DOHH2 (cell line): Measurements from ENCODE around the gene ALG3.

ENCODE experiments used
- H3F3A ChIP-seq: fragments of 200-600 bp; sonication (generic), shearing (Covaris generic); 2 replicates; pipeline ENCODE4 v1.6.0; 2016; ENCODE audit warnings: antibody characterized with exemption, mild to moderate bottlenecking; ENCODE audit not compliant: control insufficient read depth, insufficient read depth
- H3K27ac ChIP-seq: fragments of 200-600 bp; sonication (generic); 2 replicates; pipeline ENCODE4 v1.5.1; 2014; ENCODE audit warnings: low read depth, mild to moderate bottlenecking, low read length, moderate library complexity
- H3K27me3 ChIP-seq: fragments of 200-600 bp; sonication (generic); 2 replicates; pipeline ENCODE4 v1.6.1; 2014; ENCODE audit warnings: mild to moderate bottlenecking, low read length, mixed read lengths; ENCODE audit not compliant: control insufficient read depth
- H3K36me3 ChIP-seq: fragments of 200-600 bp; sonication (generic); 2 replicates; pipeline ENCODE4 v1.6.1; 2014; ENCODE audit warnings: mild to moderate bottlenecking, low read length, moderate library complexity, mixed read lengths; ENCODE audit not compliant: control insufficient read depth
- H3K4me1 ChIP-seq: fragments of 200-600 bp; sonication (generic); 2 replicates; pipeline ENCODE4 v1.6.1; 2014; ENCODE audit warnings: mild to moderate bottlenecking, low read length, mixed read lengths; ENCODE audit not compliant: control insufficient read depth
- H3K4me2 ChIP-seq: fragments of 200-600 bp; sonication (generic); 2 replicates; pipeline ENCODE4 v1.6.0; 2014; ENCODE audit warnings: mild to moderate bottlenecking, low read length, moderate library complexity
- H3K4me3 ChIP-seq: fragments of 200-600 bp; sonication (generic); 2 replicates; pipeline ENCODE4 v1.5.1; 2014; ENCODE audit warnings: mild to moderate bottlenecking, low read length, mixed read lengths
- H3K79me2 ChIP-seq: fragments of 200-600 bp; sonication (generic); 2 replicates; pipeline ENCODE4 v1.6.1; 2014; ENCODE audit warnings: mild to moderate bottlenecking, low read length, mixed read lengths; ENCODE audit not compliant: control insufficient read depth
- H3K9me2 ChIP-seq: fragments of 200-600 bp; sonication (generic); replicated peaks from 2 replicates; pipeline ENCODE4 v1.6.1; 2014; ENCODE audit warnings: mild to moderate bottlenecking, low read length, mixed read lengths; ENCODE audit not compliant: control insufficient read depth
- H3K9me3 ChIP-seq: fragments of 200-600 bp; sonication (generic); 2 replicates; pipeline ENCODE4 v1.6.1; 2014; ENCODE audit warnings: antibody characterized with exemption, low read length, mixed read lengths; ENCODE audit not compliant: control insufficient read depth, insufficient read depth
- H4K20me1 ChIP-seq: fragments of 200-600 bp; sonication (generic); 2 replicates; pipeline ENCODE4 v1.6.0; 2014; ENCODE audit warnings: low read depth, mild to moderate bottlenecking, antibody characterized with exemption, low read length, moderate library complexity; ENCODE audit not compliant: control insufficient read depth, insufficient read depth
- CTCF ChIP-seq: fragments of 200-600 bp; sonication (generic); IDR thresholded peaks from one replicate; pipeline ENCODE4 v1.5.1; 2014; ENCODE audit warnings: antibody characterized with exemption, mild to moderate bottlenecking, low read depth, low read length; ENCODE audit not compliant: poor library complexity, severe bottlenecking
- EZH2phosphoT487 ChIP-seq: fragments of 200-600 bp; sonication (generic); IDR thresholded peaks from 2 replicates; pipeline ENCODE4 v1.6.1; 2017; ENCODE audit warnings: borderline replicate concordance, mild to moderate bottlenecking, antibody characterized with exemption, low read length, moderate library complexity, mixed read lengths

Gene ALG3

GRCh38 chr3:184248454-184249411, at the start of gene ALG3:
TSS of gene ALG3 (minus strand) at chr3:184248962. CDS start at chr3:184248940, 22 bp downstream.
- Histone ChIP-seq H3F3A (peaks cover 4% of the 10 kb centered on the region), H3K27me3 (no peaks in the 10 kb centered on the region), H3K9me3 (no peaks in the 10 kb centered on the region), H3K27ac (peak within 1 kb of the TSS; percentile 86), H3K4me2 (peak within 1 kb of the TSS; percentile 100), H3K79me2 (peaks cover 56% of the 10 kb centered on the region), H3K4me3 (peak within 1 kb of the TSS; percentile 91), H3K9me2 (no peaks in the 10 kb centered on the region), H4K20me1 (no peaks in the 10 kb centered on the region), H3K36me3 (peaks cover 32% of the 10 kb centered on the region), H3K4me1 (peaks cover 12% of the 10 kb centered on the region)
- no peak for TF ChIP-seq EZH2phosphoT487

- no peak overlapping the region for H3K4me2 ChIP-seq
- H4K20me1 ChIP-seq, result peaks cover 9% of the 10 kb centered on the region; the same call in 1 of the 2 replicates
- H3K27me3 ChIP-seq, result peaks cover 10% of the 10 kb centered on the region; the same call in 1 of the 2 replicates
- no peak overlapping the region for H3K4me3 ChIP-seq
- H3K4me1 ChIP-seq, result peaks cover 16% of the 10 kb centered on the region
- H3K79me2 ChIP-seq, result peaks cover 25% of the 10 kb centered on the region
- TF ChIP-seq CTCF (no peak), EZH2phosphoT487 (no peak)
- peaks cover 24% of the 10 kb centered on the region for H3K36me3 ChIP-seq
- peaks cover 3% of the 10 kb centered on the region; the same call in 1 of the 2 replicates for H3F3A ChIP-seq
- no peaks in the 10 kb centered on the region for H3K9me3 ChIP-seq
- H3K9me2 ChIP-seq, result no peaks in the 10 kb centered on the region
- H3K27ac ChIP-seq, result no peak overlapping the region
These were observed 47.9 kb upstream of the ALG3 start for GRCh38 chr3:184296616-184297015.

GRCh38 chr3:184295771-184296170, 47.0 kb upstream of the ALG3 start:
- Histone ChIP-seq H3K9me2 (no peaks in the 10 kb centered on the region), H3K27me3 (peaks cover 10% of the 10 kb centered on the region; the same call in 1 of the 2 replicates), H3F3A (peaks cover 3% of the 10 kb centered on the region; the same call in 1 of the 2 replicates), H3K36me3 (peaks cover 16% of the 10 kb centered on the region), H3K4me3 (no peak overlapping the region), H3K27ac (no peak overlapping the region), H3K9me3 (no peaks in the 10 kb centered on the region), H4K20me1 (peaks cover 9% of the 10 kb centered on the region; the same call in 1 of the 2 replicates), H3K4me2 (no peak overlapping the region), H3K79me2 (peaks cover 18% of the 10 kb centered on the region), H3K4me1 (peaks cover 16% of the 10 kb centered on the region)
- no peak for TF ChIP-seq CTCF
- TF ChIP-seq EZH2phosphoT487, result no peak
